Endodermal cell (in vitro differentiated cells): ENCODE data around the gene GCN1. TPM values are rescaled to one million over a fixed set of nuclear protein-coding genes. Genes with fewer than 3 reads are reported as not detected.

ENCODE experiments used
- DNase-seq: peaks from one replicate; pipeline ENCODE4 v3.0.0-alpha.2; 2017
- H3K27ac ChIP-seq: 2 replicates; pipeline ENCODE4 v1.5.1; 2013; ENCODE audit warnings: mild to moderate bottlenecking, low read depth, low read length, moderate library complexity
- H3K27me3 ChIP-seq: 2 replicates; pipeline ENCODE4 v1.6.1; 2013; ENCODE audit warnings: mild to moderate bottlenecking, low read length, moderate library complexity; ENCODE audit not compliant: insufficient read depth, control insufficient read depth, poor library complexity, severe bottlenecking
- H3K36me3 ChIP-seq: 2 replicates; pipeline ENCODE4 v1.7.0; 2013; ENCODE audit warnings: mild to moderate bottlenecking, low read length, moderate library complexity; ENCODE audit not compliant: control insufficient read depth, insufficient read depth
- H3K4me1 ChIP-seq: one replicate; pipeline ENCODE4 v1.7.0; 2013; ENCODE audit warnings: low read length; ENCODE audit not compliant: control insufficient read depth, insufficient read depth
- H3K4me3 ChIP-seq: 2 replicates; pipeline ENCODE4 v1.5.1; 2013; ENCODE audit warnings: mild to moderate bottlenecking, low read length, moderate library complexity
- H3K9ac ChIP-seq: 2 replicates; pipeline ENCODE4 v1.6.1; 2013; ENCODE audit warnings: mild to moderate bottlenecking, low read length, moderate library complexity; ENCODE audit not compliant: poor library complexity, severe bottlenecking; ENCODE audit errors: extremely low read depth
- H3K9me3 ChIP-seq: 2 replicates; pipeline ENCODE4 v1.6.1; 2013; ENCODE audit warnings: mild to moderate bottlenecking, low read length, moderate library complexity; ENCODE audit not compliant: control insufficient read depth
- H3K27ac Mint-ChIP-seq: 2 replicates; pipeline ENCODE4 v1.8.0; 2020; ENCODE audit warnings: mixed read lengths
- H3K27me3 Mint-ChIP-seq: 2 replicates; pipeline ENCODE4 v1.8.0; 2021; ENCODE audit warnings: mild to moderate bottlenecking, mixed read lengths; ENCODE audit not compliant: insufficient read depth
- H3K36me3 Mint-ChIP-seq: 2 replicates; pipeline ENCODE4 v1.8.0; 2020; ENCODE audit warnings: low read depth, mixed read lengths
- H3K4me1 Mint-ChIP-seq: 2 replicates; pipeline ENCODE4 v1.8.0; 2020; ENCODE audit warnings: mixed read lengths
- H3K4me3 Mint-ChIP-seq: 2 replicates; pipeline ENCODE4 v1.8.0; 2020; ENCODE audit warnings: mild to moderate bottlenecking, moderate library complexity, mixed read lengths
- H3K9me3 Mint-ChIP-seq: 2 replicates; pipeline ENCODE4 v1.8.0; 2020; ENCODE audit warnings: mild to moderate bottlenecking, mixed read lengths
- CTCF ChIP-seq: fragments of 200-600 bp; sonication (generic); conservative IDR thresholded peaks from 2 replicates; pipeline ENCODE4 v1.5.0; 2021; ENCODE audit warnings: antibody characterized with exemption, mild to moderate bottlenecking
- WGBS, 2 experiments: methylation state at CpG; one replicate each; pipeline versions ENCODE4 v1.1.5 to v1.1.7; 2013; ENCODE audit warnings: missing lambda C conversion rate in 2 of 2, mixed read lengths in 1 of 2; ENCODE audit not compliant: insufficient coverage in 1 of 2, insufficient read length in 1 of 2; 5-methylcytosine and 5-hydroxymethylcytosine counted together
- total RNA-seq, 2 donors: library from RNA; stranded (reverse); fragmentation: NEBNext Ultra II Directional in 1 of 2; extraction: Animal tissue kit (Norgen Biotek cat#: 25700) in 1 of 2; gene quantifications; 2 replicates in 1 of 2; 3 replicates in 1 of 2; pipeline ENCODE4 v1.2.1, GENCODE V29; 2021

GCN1 gene
- total RNA-seq, 2 donors from 2014 or later = 133 to 143 TPM

GRCh38 chr12:120089796-120090195 lies 104.7 kb downstream of the GCN1 start:
- Histone ChIP-seq H3K9me3 (no peaks in the 10 kb centered on the region), H3K36me3 (peaks cover 3% of the 10 kb centered on the region), H3K4me3 (no peak overlapping the region), H3K27ac (peak overlapping the region; percentile 47), H3K4me1 (peaks cover 5% of the 10 kb centered on the region), H3K9ac (no peak overlapping the region), H3K27me3 (no peaks in the 10 kb centered on the region)
- Mint-ChIP-seq H3K9me3 (no peaks in the 10 kb centered on the region), H3K27me3 (no peaks in the 10 kb centered on the region), H3K36me3 (peaks cover 11% of the 10 kb centered on the region), H3K4me1 (peaks cover 18% of the 10 kb centered on the region), H3K27ac (no peak overlapping the region), H3K4me3 (no peak overlapping the region)
- WGBS, 2 experiments = 94 to 100% methylated on average over 2 of the region's 2 CpGs
- no peak for TF ChIP-seq CTCF
- DNase-seq = no peak

DNA sequence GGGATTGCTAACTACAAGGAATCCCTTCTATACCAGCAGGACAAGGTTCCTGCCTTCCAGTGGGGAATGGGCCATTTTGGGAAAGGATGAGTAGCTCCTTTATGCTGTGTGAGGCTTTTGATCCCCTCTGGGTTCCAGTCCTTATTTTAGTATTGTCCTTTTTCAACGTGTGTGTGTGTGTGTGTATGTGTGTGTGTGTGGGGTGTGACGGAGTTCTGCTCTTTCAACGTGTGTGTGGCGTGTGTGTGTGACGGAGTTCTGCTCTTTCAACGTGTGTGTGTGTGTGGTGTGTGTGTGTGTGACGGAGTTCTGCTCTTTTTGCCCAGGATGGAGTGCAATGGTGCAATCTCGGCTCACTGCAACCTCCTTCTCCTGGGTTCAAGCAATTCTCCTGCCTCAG lies 105.4 kb downstream of the GCN1 start:
- H3K9me3 ChIP-seq = no peaks in the 10 kb centered on the region
- no peak overlapping the region for H3K4me3 Mint-ChIP-seq
- no peak for DNase-seq
- no peaks in the 10 kb centered on the region for H3K27me3 ChIP-seq
- no peak overlapping the region for H3K27ac ChIP-seq
- H3K4me1 Mint-ChIP-seq = peaks cover 18% of the 10 kb centered on the region
- H3K27ac Mint-ChIP-seq = no peak overlapping the region
- H3K36me3 ChIP-seq = no peaks in the 10 kb centered on the region
- H3K4me1 ChIP-seq = peaks cover 5% of the 10 kb centered on the region
- no peaks in the 10 kb centered on the region for H3K27me3 Mint-ChIP-seq
- peaks cover 14% of the 10 kb centered on the region for H3K36me3 Mint-ChIP-seq
- TF ChIP-seq CTCF = no peak
- no peak overlapping the region for H3K4me3 ChIP-seq
- 91 to 100% methylated on average over 1 to 8 of the region's 8 CpGs for WGBS, 2 experiments
- no peaks in the 10 kb centered on the region for H3K9me3 Mint-ChIP-seq
- no peak overlapping the region for H3K9ac ChIP-seq

GRCh38 chr12:120086801-120087621 lies 107.5 kb downstream of the GCN1 start:
- H3K4me3 ChIP-seq = peak overlapping the region; percentile 80
- TF ChIP-seq CTCF = peak; percentile 97
- Mint-ChIP-seq H3K4me3 (peak overlapping the region; percentile 52), H3K9me3 (no peaks in the 10 kb centered on the region), H3K27ac (peak overlapping the region; percentile 94), H3K36me3 (peaks cover 18% of the 10 kb centered on the region), H3K27me3 (no peaks in the 10 kb centered on the region), H3K4me1 (peaks cover 16% of the 10 kb centered on the region)
- 1 to 3% methylated on average over 35 to 55 of the region's 55 CpGs for WGBS, 2 experiments
- DNase-seq = peak; percentile 100
- no peaks in the 10 kb centered on the region for H3K27me3 ChIP-seq
- no peaks in the 10 kb centered on the region for H3K36me3 ChIP-seq
- H3K27ac ChIP-seq = peak overlapping the region; percentile 85
- peaks cover 2% of the 10 kb centered on the region for H3K4me1 ChIP-seq
- H3K9ac ChIP-seq = peak overlapping the region; percentile 30
- no peaks in the 10 kb centered on the region for H3K9me3 ChIP-seq
